Heart right ventricle (tissue), 16 donors: ENCODE results near the gene ATP2B2. TPM values are rescaled to one million over a fixed set of nuclear protein-coding genes. Genes with fewer than 3 reads are reported as not detected.

Source experiments
- ATAC-seq, 8 donors: fragments of 200-7000 bp; cut with Tn5 transposase; one replicate each; pipeline ENCODE4 v1.9.1; 2020; ENCODE audit warnings: mild to moderate bottlenecking in 8 of 8, moderate library complexity in 8 of 8, moderate number of reproducible peaks in 1 of 8
- DNase-seq, 2 donors: peaks; one replicate each; pipeline ENCODE4 v3.0.0-alpha.2; 2020
- H3K27ac ChIP-seq, 10 donors: fragments of 200-600 bp; sonication (generic) in 2 of 10; one replicate each; pipeline versions ENCODE4 v1.5.0 to v1.8.0; 2020 to 2022; ENCODE audit warnings: mild to moderate bottlenecking in 3 of 10
- H3K27me3 ChIP-seq, 7 donors: fragments of 200-600 bp; one replicate each; pipeline ENCODE4 v1.8.0; 2021 to 2022; ENCODE audit warnings: mild to moderate bottlenecking in 2 of 7
- H3K36me3 ChIP-seq, 9 donors: fragments of 200-600 bp; sonication (generic) in 1 of 9; one replicate each; pipeline versions ENCODE4 v1.5.0 to v1.8.0; 2020 to 2022; ENCODE audit warnings: mild to moderate bottlenecking in 2 of 9
- H3K4me1 ChIP-seq, 9 donors: fragments of 200-600 bp; sonication (generic) in 1 of 9; one replicate each; pipeline versions ENCODE4 v1.5.0 to v1.8.0; 2020 to 2022; ENCODE audit warnings: mild to moderate bottlenecking in 4 of 9
- H3K4me3 ChIP-seq, 10 donors: fragments of 200-600 bp; sonication (generic) in 2 of 10; one replicate each; pipeline versions ENCODE4 v1.5.0 to v1.8.0; 2020 to 2022; ENCODE audit warnings: mild to moderate bottlenecking in 7 of 10, moderate library complexity in 2 of 10
- H3K9me3 ChIP-seq, 11 donors: fragments of 200-600 bp in 10 of 11; sonication (generic) in 2 of 11; one replicate each; pipeline versions ENCODE4 v1.5.0 to v1.8.0; 2013 to 2022; ENCODE audit warnings: mild to moderate bottlenecking in 2 of 11, control low read depth in 1 of 11, moderate library complexity in 1 of 11
- WGBS, 2 donors: extraction: QIAGEN DNeasy Blood & Tissue Kit; methylation state at CpG; one replicate each; pipeline ENCODE4 v1.1.7; 2013; ENCODE audit warnings: inconsistent platforms in 1 of 2; 5-methylcytosine and 5-hydroxymethylcytosine counted together
- intact Hi-C, 10 donors: fragments of 100-400 bp; cut with DNase I; formaldehyde crosslinking; loops; one replicate each; pipeline versions ENCODE4 v1.11.1 to v1.14.2; 2022
- polyA plus RNA-seq, 2 donors: library from polyadenylated mRNA; stranded (reverse); fragments of 200-250 nt; gene quantifications; one replicate each; pipeline ENCODE4 v1.2.3, GENCODE V29; 2013
- total RNA-seq, 10 donors: library from RNA; stranded (reverse); fragmentation: NEBNext Ultra II Directional in 3 of 10; extraction: Animal tissue kit (Norgen Biotek cat#: 25700) in 3 of 10; gene quantifications; one replicate each; pipeline versions ENCODE4 v1.2.1 to v1.2.4, GENCODE V29; 2021 to 2023
- TF ChIP-seq, protein P1 (sequence below), 9 donors: fragments of 200-600 bp; sonication (generic) in 2 of 9; IDR thresholded peaks; one replicate each; pipeline versions ENCODE4 v1.5.0 to v1.8.0; 2021 to 2022; ENCODE audit warnings: antibody characterized with exemption in 9 of 9, mild to moderate bottlenecking in 5 of 9, moderate library complexity in 1 of 9
- donor health status: Arrhythmogenic right ventricular cardiomyopathy.
- donor health status: ischemic (EF 13 %, LVEDD 7.1; RV severe dilation, severe dysfunction).
- donor health status: healthy with polysubstance abuse.
- donor health status: DM: no; HTN: yes; CAD: no.
- donor health status: DM: no; HTN: no; CAD: no.
- donor health status: ischemic (EF 25% LVEDD 6.9; RV normal size, moderate dysfunction).
- donor health status: ischemic (EF 25% LVEDD 5.7; RV mildly dilated, moderate dysfunction).
- donor health status: healthy.
- donor health status: DM: yes; HTN: yes; CAD: no.
- donor health status: Ischemic cardiomyopathy.
- donor health status: ischemic (EF 35%, LVEDD 5.7; RV mildly dilated, moderate dysfunction).
- donor health status: nonischemic (EF 11% LVEDD 7.7; RV severe dilation, severe dysfunction).
- donor health status: DM: yes; HTN: yes; CAD: no.
- donor health status: PGD.
- donor health status: ischemic (EF 29% LVEDD 5.4; RV normal size, mild dysfunction).
- donor health status: nonischemic (EF 23%, LVEDD 6.1; RV moderate dilation, normal function).

ATP2B2 gene
- total and polyA plus RNA-seq, 12 donors = under 0.01 to 0.30 (median 0.11) TPM; not detected in 4

DNA sequence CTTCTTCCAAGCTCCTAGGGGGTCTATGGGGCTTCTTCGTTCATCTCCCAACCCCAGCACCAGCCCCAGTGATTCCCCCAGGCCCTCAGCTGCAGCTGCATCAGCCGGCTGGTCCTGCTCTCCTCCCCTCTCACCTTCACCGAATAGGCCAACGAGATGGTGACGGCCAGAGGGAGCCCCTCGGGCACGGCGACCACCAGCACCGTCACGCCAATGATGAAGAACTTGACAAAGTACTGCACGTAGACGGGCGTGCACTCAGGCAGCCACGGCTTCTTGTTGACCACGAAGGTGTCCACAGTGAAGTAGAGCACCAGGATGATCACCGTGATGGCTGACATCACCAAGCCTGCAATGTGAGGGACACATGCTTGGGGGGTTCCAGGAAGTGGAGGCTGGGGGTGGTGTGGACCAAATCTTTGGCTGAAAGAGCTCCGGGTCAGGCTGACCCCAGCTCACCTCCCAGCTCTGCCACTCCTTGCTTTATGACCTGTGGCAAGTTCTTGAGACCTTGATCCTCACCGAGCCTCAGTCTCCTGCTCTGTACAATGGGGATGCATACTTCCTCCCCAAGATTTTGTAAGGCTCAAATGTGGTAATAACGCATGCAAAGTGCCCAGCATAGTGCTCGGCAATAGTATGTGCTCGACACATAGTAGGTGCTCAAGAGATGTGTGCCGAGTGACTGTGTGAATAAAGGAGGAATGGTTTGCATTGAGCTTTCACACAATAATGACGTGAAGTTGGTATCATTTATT, 129.9 kb downstream of the ATP2B2 start:
- no peak overlapping the region for H3K4me3 ChIP-seq
- TF ChIP-seq, protein P1, sequence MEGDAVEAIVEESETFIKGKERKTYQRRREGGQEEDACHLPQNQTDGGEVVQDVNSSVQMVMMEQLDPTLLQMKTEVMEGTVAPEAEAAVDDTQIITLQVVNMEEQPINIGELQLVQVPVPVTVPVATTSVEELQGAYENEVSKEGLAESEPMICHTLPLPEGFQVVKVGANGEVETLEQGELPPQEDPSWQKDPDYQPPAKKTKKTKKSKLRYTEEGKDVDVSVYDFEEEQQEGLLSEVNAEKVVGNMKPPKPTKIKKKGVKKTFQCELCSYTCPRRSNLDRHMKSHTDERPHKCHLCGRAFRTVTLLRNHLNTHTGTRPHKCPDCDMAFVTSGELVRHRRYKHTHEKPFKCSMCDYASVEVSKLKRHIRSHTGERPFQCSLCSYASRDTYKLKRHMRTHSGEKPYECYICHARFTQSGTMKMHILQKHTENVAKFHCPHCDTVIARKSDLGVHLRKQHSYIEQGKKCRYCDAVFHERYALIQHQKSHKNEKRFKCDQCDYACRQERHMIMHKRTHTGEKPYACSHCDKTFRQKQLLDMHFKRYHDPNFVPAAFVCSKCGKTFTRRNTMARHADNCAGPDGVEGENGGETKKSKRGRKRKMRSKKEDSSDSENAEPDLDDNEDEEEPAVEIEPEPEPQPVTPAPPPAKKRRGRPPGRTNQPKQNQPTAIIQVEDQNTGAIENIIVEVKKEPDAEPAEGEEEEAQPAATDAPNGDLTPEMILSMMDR (IDR thresholded peaks at IDR 0.05) = no peak
- no peak overlapping the region for H3K27ac ChIP-seq
- 94 to 96% methylated on average over 23 of the region's 23 CpGs for WGBS, 2 donors
- peaks cover 0 to 16% (median 10%) of the 10 kb centered on the region in 9 donors for H3K4me1 ChIP-seq
- no peak for DNase-seq
- no peaks in the 10 kb centered on the region for H3K36me3 ChIP-seq
- H3K9me3 ChIP-seq = peaks cover 0 to 6% (median 0%) of the 10 kb centered on the region in 11 donors
- H3K27me3 ChIP-seq = no peaks in the 10 kb centered on the region
- intact Hi-C loops = no loop called here
- ATAC-seq = no peak

DNA sequence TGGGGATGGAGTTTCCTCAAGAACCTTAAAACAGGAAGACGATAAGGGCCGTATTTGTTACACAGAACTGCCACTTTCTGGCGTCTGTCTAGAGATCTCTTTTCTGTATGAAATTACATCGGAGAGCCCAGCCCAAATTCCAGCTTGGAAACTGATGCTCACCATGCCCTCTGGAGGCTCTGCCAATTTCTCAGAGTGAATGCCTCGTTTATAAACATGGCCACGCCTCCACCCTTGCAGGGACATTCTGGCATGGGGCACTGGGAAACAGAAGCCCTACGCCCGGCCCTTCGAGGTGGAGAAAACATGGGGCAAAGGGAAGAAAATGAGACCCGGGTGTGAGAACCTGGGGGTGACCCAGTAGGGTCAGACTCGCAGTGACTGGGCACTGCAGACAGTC, 131.1 kb downstream of the ATP2B2 start:
- no peak for ATAC-seq
- H3K36me3 ChIP-seq = no peaks in the 10 kb centered on the region
- no peak overlapping the region for H3K4me3 ChIP-seq
- TF ChIP-seq, protein P1 (IDR thresholded peaks at IDR 0.05) = no peak
- H3K9me3 ChIP-seq = peaks cover 0 to 6% (median 0%) of the 10 kb centered on the region in 11 donors
- no peak overlapping the region for H3K27ac ChIP-seq
- peaks cover 0 to 16% (median 10%) of the 10 kb centered on the region in 9 donors for H3K4me1 ChIP-seq
- intact Hi-C loops = no loop called here
- DNase-seq = no peak
- 62 to 67% methylated on average over 11 of the region's 11 CpGs for WGBS, 2 donors
- no peaks in the 10 kb centered on the region for H3K27me3 ChIP-seq

DNA sequence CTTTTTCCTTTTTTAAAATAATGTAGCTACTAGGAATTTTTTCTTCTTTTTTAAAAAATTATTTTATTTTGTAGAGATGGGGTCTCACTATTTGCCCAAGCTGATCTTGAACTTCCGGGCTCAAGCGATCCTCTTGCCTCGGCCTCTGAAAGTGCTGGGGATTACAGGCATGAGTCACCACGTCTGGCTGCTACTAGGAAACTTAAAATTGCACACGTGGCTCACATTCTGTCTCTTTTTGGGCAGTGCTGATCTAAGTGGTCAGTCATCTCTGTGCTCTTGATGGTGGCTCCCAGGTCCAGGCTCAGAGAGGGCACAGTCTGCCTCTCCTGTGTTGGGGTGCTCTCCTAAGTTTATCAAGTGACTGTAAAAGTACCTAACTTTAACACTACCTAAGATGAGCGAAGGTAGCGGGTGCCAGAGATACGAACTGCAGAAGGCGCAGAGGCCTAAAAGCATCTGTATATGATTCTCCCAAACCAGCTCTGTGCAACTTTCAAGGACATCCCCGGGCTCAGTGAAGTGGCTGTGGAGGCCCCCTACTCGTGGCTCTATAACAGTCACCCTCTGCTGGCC, 131.6 kb downstream of the ATP2B2 start:
- no peak for DNase-seq
- TF ChIP-seq, protein P1 (IDR thresholded peaks at IDR 0.05) = no peak
- Histone ChIP-seq H3K9me3 (peaks cover 0 to 6% (median 0%) of the 10 kb centered on the region in 11 donors), H3K27me3 (no peaks in the 10 kb centered on the region), H3K4me3 (no peak overlapping the region), H3K4me1 (peaks cover 0 to 16% (median 10%) of the 10 kb centered on the region in 9 donors), H3K27ac (no peak overlapping the region), H3K36me3 (no peaks in the 10 kb centered on the region)
- ATAC-seq = no peak
- intact Hi-C loops = no loop called here
- WGBS, 2 donors = 83 to 85% methylated on average over 11 of the region's 11 CpGs

DNA sequence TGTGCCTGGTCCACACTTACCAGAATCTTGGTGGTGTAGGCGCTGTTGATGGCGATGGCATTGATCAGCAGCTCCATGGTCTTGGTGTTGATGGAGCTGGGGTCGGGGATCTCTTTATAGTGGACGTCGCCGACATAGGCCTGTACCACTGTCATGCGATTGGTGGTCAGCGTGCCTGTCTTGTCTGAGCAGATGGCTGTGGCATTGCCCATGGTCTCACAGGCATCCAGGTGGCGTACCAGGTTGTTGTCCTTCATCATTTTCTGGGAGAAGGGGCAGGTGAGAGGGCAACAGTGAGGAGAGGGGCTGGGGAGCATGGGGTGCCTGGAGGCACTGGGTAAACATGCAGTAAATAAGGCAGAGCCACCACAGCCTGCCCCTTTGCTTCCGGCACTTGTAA, 133.6 kb downstream of the ATP2B2 start:
- 94 to 95% methylated on average over 10 of the region's 10 CpGs for WGBS, 2 donors
- H3K9me3 ChIP-seq = peaks cover 0 to 6% (median 0%) of the 10 kb centered on the region in 11 donors
- H3K27me3 ChIP-seq = peaks cover 0 to 3% (median 0%) of the 10 kb centered on the region in 7 donors
- H3K4me1 ChIP-seq = peaks cover 0 to 7% (median 6%) of the 10 kb centered on the region in 9 donors
- no peak overlapping the region for H3K27ac ChIP-seq
- TF ChIP-seq, protein P1 (IDR thresholded peaks at IDR 0.05) = no peak
- intact Hi-C loops = no loop called here
- ATAC-seq (no peak), DNase-seq (no peak)
- H3K36me3 ChIP-seq = no peaks in the 10 kb centered on the region
- no peak overlapping the region for H3K4me3 ChIP-seq
